Sigmoid colon (tissue), 4 donors: ENCODE measurements around the gene PLPP4.

Experiments
- CTCF ChIP-seq, 4 experiments: fragments of 450-650 bp in 3 of 4; fragments of 200-600 bp in 1 of 4; IDR thresholded peaks; one replicate each; pipeline ENCODE4 v1.5.1; 2016 to 2019; ENCODE audit warnings: antibody characterized with exemption in 4 of 4, mild to moderate bottlenecking in 3 of 4, moderate library complexity in 2 of 4
- EP300 ChIP-seq, 4 donors: sonication (generic); formaldehyde crosslinking; IDR thresholded peaks; one replicate each; pipeline ENCODE4 v1.6.1; 2017; ENCODE audit warnings: antibody characterized with exemption in 4 of 4
- POLR2A ChIP-seq, 2 donors: fragments of 450-650 bp; IDR thresholded peaks; one replicate each; pipeline ENCODE4 v1.6.1; 2016; ENCODE audit warnings: antibody characterized with exemption in 2 of 2, mild to moderate bottlenecking in 2 of 2, moderate library complexity in 2 of 2
- POLR2AphosphoS5 ChIP-seq, 4 donors: sonication (generic); formaldehyde crosslinking; IDR thresholded peaks; one replicate each; pipeline ENCODE4 v1.6.1; 2017; ENCODE audit warnings: antibody characterized with exemption in 4 of 4

DNA sequence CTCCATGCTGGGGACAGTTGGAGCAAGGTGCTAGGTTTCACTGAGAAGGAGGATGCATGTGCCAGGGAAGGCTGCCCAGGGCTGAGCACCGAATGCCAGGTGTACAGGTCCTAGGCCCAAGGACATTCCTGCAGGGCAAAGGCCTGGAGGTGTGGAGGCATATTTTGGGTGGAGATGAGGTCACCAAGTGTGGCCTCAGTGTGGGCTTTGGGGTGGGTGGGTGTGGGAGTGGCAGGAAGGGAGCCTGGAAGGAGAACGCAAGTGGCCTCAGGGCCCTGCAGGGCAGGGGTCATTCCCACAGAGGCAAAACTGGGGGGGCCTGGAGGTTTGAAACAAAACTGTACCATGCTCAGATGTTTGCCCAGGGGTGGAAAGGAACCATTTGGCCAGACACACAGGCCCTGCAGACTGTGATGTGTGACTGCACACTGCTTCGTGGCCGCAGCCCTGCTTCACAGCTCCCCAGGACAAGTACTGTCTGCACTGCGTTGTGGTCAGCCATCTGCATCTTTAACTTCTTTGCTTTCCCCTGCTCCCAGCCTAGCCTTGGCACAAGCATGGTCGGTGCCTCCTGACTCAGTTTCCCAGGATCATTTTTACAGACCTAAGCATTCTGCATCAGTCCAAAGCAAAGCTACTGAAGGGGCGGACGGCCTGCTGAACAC, 5.1 kb downstream of the PLPP4 start:
- no peak for TF ChIP-seq CTCF (IDR thresholded peaks at IDR 0.05)
- TF ChIP-seq EP300 (IDR thresholded peaks at IDR 0.05): no peak
- TF ChIP-seq POLR2A (IDR thresholded peaks at IDR 0.05): no peak
- TF ChIP-seq POLR2AphosphoS5 (IDR thresholded peaks at IDR 0.05): no peak
